WI38 (cell line): ENCODE results near the gene TPST2.

Source experiments
- H3K4me3 ChIP-seq: 2 replicates; pipeline ENCODE4 v1.5.1; 2011; ENCODE audit warnings: low read depth, mild to moderate bottlenecking, control low read depth, low read length
- CTCF ChIP-seq: IDR thresholded peaks from 2 replicates; pipeline ENCODE4 v1.5.1; 2012; ENCODE audit warnings: low read depth, mild to moderate bottlenecking, control low read depth, low read length

TPST2 gene

GRCh38 chr22:26565181-26565580 lies 24.8 kb downstream of the TPST2 start:
- TF ChIP-seq CTCF: no peak
- no peak overlapping the region for H3K4me3 ChIP-seq

DNA sequence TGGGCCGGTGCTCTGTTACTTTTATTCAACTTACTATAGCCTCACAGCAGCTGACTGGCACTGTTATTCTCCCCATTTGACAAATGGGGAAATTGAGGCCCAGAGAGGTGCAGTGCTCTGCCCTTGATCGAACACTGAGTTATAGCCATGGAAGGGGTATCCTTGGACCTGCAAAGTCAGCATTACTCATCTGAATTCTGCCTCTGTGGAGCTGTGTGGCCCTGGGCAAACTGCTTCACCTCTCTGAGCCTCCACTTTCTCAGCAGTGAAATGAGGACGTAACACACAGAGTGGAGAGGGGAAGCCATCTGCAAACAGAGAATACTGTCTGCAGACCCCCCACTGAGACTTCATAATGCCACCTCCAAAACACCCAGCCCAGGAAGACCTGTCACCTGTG lies 25.3 kb downstream of the TPST2 start:
- TF ChIP-seq CTCF: no peak
- H3K4me3 ChIP-seq: no peak overlapping the region

DNA sequence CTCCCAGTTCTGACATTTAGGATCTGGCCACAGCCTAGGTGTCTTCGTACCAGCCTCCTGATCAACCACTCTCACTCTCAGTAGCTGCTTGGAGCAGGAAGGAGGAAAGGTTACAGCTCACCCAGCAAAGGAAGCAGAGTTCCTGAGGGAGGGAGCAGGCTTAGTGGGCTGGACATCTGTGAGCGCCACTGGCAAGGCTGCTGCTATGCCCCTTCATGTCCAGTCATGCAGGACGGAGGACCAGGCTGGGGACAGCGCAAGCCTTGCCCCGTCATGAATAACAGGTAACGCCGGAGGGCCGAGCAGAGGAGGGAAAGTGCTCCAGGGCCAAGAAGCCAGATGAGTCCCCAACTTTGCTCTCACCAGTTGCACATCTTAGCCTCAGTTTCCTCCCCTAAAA lies 25.8 kb downstream of the TPST2 start:
- no peak overlapping the region for H3K4me3 ChIP-seq
- TF ChIP-seq CTCF: no peak

DNA sequence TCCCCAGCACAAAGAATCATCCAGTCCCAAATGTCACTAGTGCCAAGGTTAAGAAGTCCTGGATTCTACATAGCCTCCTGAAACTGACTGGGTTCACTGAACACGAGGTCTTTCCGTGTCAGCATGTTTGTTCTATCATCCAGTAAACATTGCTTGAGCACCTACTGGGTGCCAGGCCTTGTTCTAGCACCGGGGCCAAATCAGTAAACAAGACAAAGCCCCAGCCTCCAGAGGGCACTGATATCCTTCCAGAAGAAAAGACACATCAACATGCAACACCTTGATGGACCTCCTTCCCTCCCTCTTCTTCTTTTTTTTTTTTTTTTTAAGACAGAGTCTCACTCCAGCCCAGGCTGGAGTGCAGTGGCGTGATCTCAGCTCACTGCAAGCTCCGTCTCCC lies 26.9 kb downstream of the TPST2 start:
- no peak overlapping the region for H3K4me3 ChIP-seq
- TF ChIP-seq CTCF: no peak

DNA sequence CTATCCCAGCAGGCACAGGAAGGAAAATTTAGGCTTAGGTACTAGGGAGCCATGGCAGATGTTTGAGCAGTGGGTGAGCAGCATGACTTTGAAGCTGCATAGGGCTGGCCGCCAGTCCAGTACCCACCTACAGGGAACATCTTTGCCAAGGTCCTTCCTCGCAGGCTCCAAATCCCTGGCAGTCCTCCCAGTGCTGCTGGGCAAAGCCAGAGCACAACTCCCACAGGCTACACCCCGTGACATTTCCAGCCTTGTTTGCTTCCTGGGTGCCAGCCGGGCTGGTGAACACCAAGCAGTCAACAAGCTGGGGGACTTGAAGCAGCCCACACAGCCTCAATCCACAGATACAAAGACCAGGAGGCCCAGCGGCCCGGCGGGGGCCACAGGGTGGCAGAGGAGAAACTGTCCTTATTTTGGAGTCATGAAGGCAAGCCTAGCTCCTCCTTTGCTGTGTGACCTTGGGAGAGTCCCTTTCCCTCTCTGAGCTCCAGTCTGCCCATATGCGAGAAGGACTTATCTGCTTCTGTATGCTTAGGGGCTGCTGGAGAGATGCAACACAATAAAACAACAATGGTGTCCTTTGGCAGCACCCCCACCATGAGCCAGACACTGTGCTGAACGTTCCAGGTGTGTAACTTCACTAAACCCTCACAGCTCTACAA lies 28.0 kb downstream of the TPST2 start:
- no peak overlapping the region for H3K4me3 ChIP-seq
- no peak for TF ChIP-seq CTCF

GRCh38 chr22:26559961-26560575 lies 29.9 kb downstream of the TPST2 start:
- no peak for TF ChIP-seq CTCF

DNA sequence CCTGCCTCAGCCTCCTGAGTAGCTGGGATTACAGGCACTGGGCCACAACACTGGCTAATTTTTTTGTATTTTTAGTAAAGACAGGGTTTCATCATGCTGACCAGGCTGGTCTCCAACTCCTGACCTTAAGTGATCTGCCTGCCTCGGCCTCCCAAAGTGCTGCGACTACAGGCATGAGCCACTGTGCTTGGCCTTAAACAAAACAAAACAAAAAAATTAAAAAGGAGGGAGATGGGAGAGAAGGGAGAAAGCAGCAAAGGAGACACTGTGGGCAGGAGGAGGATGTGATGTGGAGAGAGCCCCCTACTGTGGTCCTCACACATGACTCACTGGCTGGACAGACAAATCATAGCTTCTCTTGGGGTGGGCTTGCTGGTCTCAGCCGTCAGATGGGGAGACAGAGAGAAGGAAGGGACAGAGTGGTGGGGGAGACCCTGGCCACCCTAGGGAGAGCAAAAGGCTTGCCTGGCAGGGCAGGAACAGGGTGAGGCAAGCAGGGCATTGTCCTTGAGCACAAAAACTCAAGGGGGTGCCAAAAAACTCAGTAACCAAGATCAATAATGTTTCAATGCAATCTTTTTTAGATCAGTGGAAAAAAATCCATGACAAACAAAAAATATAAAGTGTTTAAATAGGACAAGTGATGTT lies 31.6 kb downstream of the TPST2 start:
- no peak overlapping the region for H3K4me3 ChIP-seq
- no peak for TF ChIP-seq CTCF

More at GRCh38 chr22:26559961-26560575, 29.9 kb downstream of the TPST2 start:
- no peak overlapping the region for H3K4me3 ChIP-seq
